K562 (cell line): ENCODE data around the gene WRAP53. TPM values are rescaled to one million over a fixed set of nuclear protein-coding genes. Genes with fewer than 3 reads are reported as not detected.

Source experiments
- ATAC-seq: fragments of 200-7000 bp; cut with Tn5 transposase; 3 replicates; pipeline ENCODE4 v1.9.1; 2020; ENCODE audit warnings: moderate library complexity
- BruUV-seq: library from RNA; stranded (reverse); fragments of 400-500 nt; replicated peaks from 2 replicates; lab custom pipeline; 2021; lab: Mats Ljungman, UMichigan
- CTCF ChIA-PET: fragments of 300-600 bp; formaldehyde crosslinking; extraction: SDS; loops from one replicate; lab custom pipeline; 2021; ENCODE audit warnings: low intra/inter-chr PET ratio; lab: Yijun Ruan, JAX
- POLR2A ChIA-PET: fragments of 300-600, 350-650 bp; sonication (Branson Sonifier 250); formaldehyde crosslinking; extraction: SDS; loops from one replicate; lab custom pipeline; 2021; ENCODE audit warnings: antibody characterized with exemption, inconsistent platforms; lab: Yijun Ruan, JAX
- DNase-seq, 4 experiments: peaks; one replicate each; pipeline versions ENCODE4 v3.0.0 to v3.0.0-alpha.2; 2011 to 2018; ENCODE audit warnings: low spot score in 3 of 4, mixed read lengths in 3 of 4; ENCODE audit errors: extremely low read depth in 1 of 4
- FAIRE-seq: peaks from 2 replicates; lab custom pipeline; 2011; peaks lifted over from hg19 to GRCh38; lab: Jason Lieb, UNC
- H2AFZ ChIP-seq: 2 replicates; pipeline ENCODE4 v1.6.0; 2011; ENCODE audit warnings: low read depth, low read length, control low read depth, inconsistent platforms
- H3K27ac ChIP-seq: fragments of 200-600 bp; 3 replicates; pipeline ENCODE4 v1.8.0; 2011; ENCODE audit warnings: low read depth, mild to moderate bottlenecking, control low read depth, inconsistent platforms, low read length, moderate library complexity, mixed read lengths; ENCODE audit errors: extremely low read depth
- H3K27me3 ChIP-seq, 2 experiments: fragments of 300-600 bp in 1 of 2; 2 replicates in 1 of 2; 3 replicates in 1 of 2; pipeline versions ENCODE4 v1.6.0 to v1.8.0; 2011; ENCODE audit warnings: inconsistent platforms in 2 of 2, low read length in 2 of 2, mild to moderate bottlenecking in 1 of 2, mixed read lengths in 1 of 2, moderate library complexity in 1 of 2; ENCODE audit not compliant: control insufficient read depth in 2 of 2, insufficient read depth in 2 of 2
- H3K36me3 ChIP-seq: fragments of 300-600 bp; 3 replicates; pipeline ENCODE4 v1.8.0; 2011; ENCODE audit warnings: mild to moderate bottlenecking, low read length, inconsistent platforms; ENCODE audit not compliant: control insufficient read depth, insufficient read depth
- H3K4me1 ChIP-seq, 2 experiments: fragments of 200-600 bp in 1 of 2; replicated peaks in 1 of 2; 2 replicates in 1 of 2; 3 replicates in 1 of 2; pipeline versions ENCODE4 v1.5.1 to v1.8.0; 2011; ENCODE audit warnings: inconsistent platforms in 2 of 2, low read length in 2 of 2, mild to moderate bottlenecking in 1 of 2, mixed read lengths in 1 of 2, moderate library complexity in 1 of 2; ENCODE audit not compliant: control insufficient read depth in 2 of 2, insufficient read depth in 2 of 2
- H3K4me2 ChIP-seq: 2 replicates; pipeline ENCODE4 v1.6.1; 2011; ENCODE audit warnings: low read length, control low read depth, inconsistent platforms, mixed read lengths; ENCODE audit not compliant: insufficient read depth
- H3K4me3 ChIP-seq: fragments of 200-600 bp; sonication (generic), shearing (Covaris generic); 2 replicates; pipeline ENCODE4 v1.5.1; 2016; ENCODE audit warnings: control low read depth, inconsistent platforms
- H3K79me2 ChIP-seq: fragments of 200-600 bp; 3 replicates; pipeline ENCODE4 v1.8.0; 2011; ENCODE audit warnings: low read length, inconsistent platforms; ENCODE audit not compliant: control insufficient read depth, insufficient read depth
- H3K9ac ChIP-seq, 2 experiments: 2 replicates each; pipeline versions ENCODE4 v1.6.0 to v1.6.1; 2011; ENCODE audit warnings: low read depth in 2 of 2, low read length in 2 of 2, control low read depth in 1 of 2, inconsistent platforms in 1 of 2, mild to moderate bottlenecking in 1 of 2, mixed read lengths in 1 of 2; ENCODE audit not compliant: insufficient read depth in 1 of 2
- H3K9me1 ChIP-seq: one replicate; pipeline ENCODE4 v1.6.0; 2011; ENCODE audit warnings: inconsistent platforms, mild to moderate bottlenecking, low read length, moderate library complexity; ENCODE audit not compliant: control insufficient read depth, insufficient read depth
- H3K9me3 ChIP-seq: replicated peaks from 2 replicates; pipeline ENCODE4 v1.5.1; 2011; ENCODE audit warnings: low read depth, low read length, inconsistent platforms; ENCODE audit not compliant: control insufficient read depth, insufficient read depth
- H4K20me1 ChIP-seq: replicated peaks from 2 replicates; pipeline ENCODE4 v1.6.1; 2011; ENCODE audit warnings: low read length, inconsistent platforms, mixed read lengths; ENCODE audit not compliant: control insufficient read depth, insufficient read depth
- ATF6 ChIP-seq: sonication (generic); formaldehyde crosslinking; IDR thresholded peaks from 2 replicates; pipeline ENCODE4 v1.4.0; 2020; ENCODE audit warnings: mild to moderate bottlenecking, missing genetic modification reagents
- CEBPZ ChIP-seq: fragments of 150-350 bp; IDR thresholded peaks from 2 replicates; pipeline ENCODE4 v1.6.1; 2014; ENCODE audit warnings: low read depth, mild to moderate bottlenecking, low read length, borderline replicate concordance
- HDAC2 ChIP-seq: fragments of 450-650 bp; IDR thresholded peaks from 2 replicates; pipeline ENCODE4 v1.6.1; 2016; ENCODE audit warnings: mild to moderate bottlenecking
- MAFK ChIP-seq: IDR thresholded peaks from 2 replicates; pipeline ENCODE4 v1.6.1; 2011; ENCODE audit warnings: low read length, improper control_type of control experiment
- NR2C1 ChIP-seq, 2 experiments: fragments of 450-650 bp; IDR thresholded peaks; 2 replicates each; pipeline ENCODE4 v1.6.1; 2017; ENCODE audit warnings: mild to moderate bottlenecking in 2 of 2, antibody characterized with exemption in 1 of 2, inconsistent platforms in 1 of 2, missing compliant biosample characterization in 1 of 2, missing genetic modification characterization in 1 of 2
- NRF1 ChIP-seq, 2 experiments: fragments of 450-650 bp; IDR thresholded peaks in 1 of 2; conservative IDR thresholded peaks in 1 of 2; 2 replicates each; pipeline ENCODE4 v1.6.1; 2014; ENCODE audit warnings: mild to moderate bottlenecking in 2 of 2
- PHF8 ChIP-seq: fragments of 200-600 bp; sonication (generic); IDR thresholded peaks from 2 replicates; pipeline ENCODE4 v1.6.1; 2012; ENCODE audit warnings: mixed run types, mild to moderate bottlenecking, inconsistent platforms, low read length, moderate library complexity, borderline replicate concordance
- POLR2B ChIP-seq: fragments of 450-650 bp; IDR thresholded peaks from 2 replicates; pipeline ENCODE4 v1.6.1; 2018; ENCODE audit warnings: low read depth; ENCODE audit not compliant: partially characterized antibody
- WGBS: fragments of 100-300 bp; shearing (Covaris generic); methylation state at CpG from one replicate; pipeline ENCODE4 v1.1.6; 2016; ENCODE audit warnings: low coverage, mixed read lengths; ENCODE audit not compliant: insufficient coverage; ENCODE audit errors: missing lambda C conversion rate; 5-methylcytosine and 5-hydroxymethylcytosine counted together
- in situ Hi-C: fragments of 300-500 bp; cut with MboI; formaldehyde crosslinking; loops from 4 replicates; pipeline ENCODE4 v1.15.0; 2018; ENCODE audit warnings: inconsistent platforms, mixed read lengths
- intact Hi-C: fragments of 100-400 bp; cut with micrococcal nuclease; formaldehyde crosslinking; loops from 2 replicates; pipeline ENCODE4 v1.14.2; 2022
- polyA plus RNA-seq, 8 experiments: library from polyadenylated mRNA; depleted of rRNA in 4 of 8; stranded (reverse) in 5 of 8; unstranded in 3 of 8; fragments of >200 nt; fragmentation: Nextera tagmentation in 2 of 8; fragmentation: Illumina TruSeq in 1 of 8; extraction: Ambion mirVana in 2 of 8; extraction: Trizol in 1 of 8; gene quantifications; 2 replicates each; pipeline versions ENCODE4 v1.2.1 to v1.2.3, GENCODE V29; 2011 to 2014; ENCODE audit warnings: inconsistent platforms in 1 of 8, missing spikeins in 1 of 8
- total RNA-seq, 7 experiments: library from RNA; depleted of rRNA in 6 of 7; stranded (reverse); fragments of >200 nt in 6 of 7; fragmentation: Illumina TruSeq in 2 of 7; extraction: Trizol in 2 of 7; gene quantifications; 2 replicates each; pipeline versions ENCODE4 v1.2.1 to v1.2.3, GENCODE V29; 2011 to 2021; ENCODE audit warnings: low replicate concordance in 1 of 7
- TF ChIP-seq, protein P1 (sequence below): fragments of 450-650 bp; IDR thresholded peaks from 2 replicates; pipeline ENCODE4 v1.6.1; 2016; ENCODE audit warnings: low read depth

Gene WRAP53
- total and polyA plus RNA-seq, 9 of the 15 experiments (the other 6 are each of a cell fraction or from before 2014, with no cell fraction given): 0.72 to 18.2 (median 13.4) TPM

DNA sequence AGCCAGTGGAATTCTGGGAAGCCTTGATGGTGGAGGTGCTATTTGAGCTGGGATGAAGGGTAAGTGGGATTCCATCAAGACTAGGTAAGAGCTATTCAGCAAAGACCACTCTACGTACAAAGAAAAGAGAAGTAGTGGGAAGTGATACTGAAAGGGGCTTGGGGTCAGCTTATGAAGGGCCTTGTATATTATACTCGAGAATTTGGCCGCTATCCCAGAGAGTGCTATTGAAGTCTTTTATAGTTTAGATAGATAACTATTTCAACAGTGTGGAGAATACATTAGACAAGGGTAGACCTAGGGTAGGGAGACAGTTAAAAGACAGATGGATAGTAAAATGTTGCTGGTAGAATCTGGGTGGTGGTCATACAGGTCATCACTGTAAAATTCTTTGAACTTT lies 39.6 kb downstream of the WRAP53 start:
- no peaks in the 10 kb centered on the region for H3K36me3 ChIP-seq
- no peak overlapping the region for H3K4me3 ChIP-seq
- no TSS peak for BruUV-seq
- H3K79me2 ChIP-seq: no peaks in the 10 kb centered on the region
- intact Hi-C loops: no loop called here
- no peaks in the 10 kb centered on the region for H3K9me3 ChIP-seq
- no peaks in the 10 kb centered on the region for H3K9me1 ChIP-seq
- no peaks in the 10 kb centered on the region for H3K4me1 ChIP-seq
- ATAC-seq (no peak), FAIRE-seq (no peak), DNase-seq (no peak)
- CTCF ChIA-PET: no interaction called here
- no peak overlapping the region for H3K4me2 ChIP-seq
- WGBS: 10% methylated on average over 3 of the region's 3 CpGs
- no peaks in the 10 kb centered on the region for H4K20me1 ChIP-seq
- no peak overlapping the region for H3K27ac ChIP-seq
- POLR2A ChIA-PET: no interaction called here
- in situ Hi-C loops: no loop called here
- H3K9ac ChIP-seq: no peak overlapping the region
- peaks cover 21% of the 10 kb centered on the region in 2 experiments for H3K27me3 ChIP-seq
- H2AFZ ChIP-seq: no peak overlapping the region
- TF ChIP-seq CEBPZ (no peak), NR2C1 (IDR thresholded peaks at IDR 0.05) (no peak), NR2C1 (tag; IDR thresholded peaks at IDR 0.05) (no peak), MAFK (no peak), POLR2B (no peak), NRF1 (conservative IDR thresholded peaks at IDR 0.05 in 1 of 2, IDR thresholded peaks at IDR 0.05 in 1 of 2) (no peak), HDAC2 (no peak), PHF8 (no peak), ATF6 (CRISPR knock-in tag) (no peak)
- TF ChIP-seq, protein P1, sequence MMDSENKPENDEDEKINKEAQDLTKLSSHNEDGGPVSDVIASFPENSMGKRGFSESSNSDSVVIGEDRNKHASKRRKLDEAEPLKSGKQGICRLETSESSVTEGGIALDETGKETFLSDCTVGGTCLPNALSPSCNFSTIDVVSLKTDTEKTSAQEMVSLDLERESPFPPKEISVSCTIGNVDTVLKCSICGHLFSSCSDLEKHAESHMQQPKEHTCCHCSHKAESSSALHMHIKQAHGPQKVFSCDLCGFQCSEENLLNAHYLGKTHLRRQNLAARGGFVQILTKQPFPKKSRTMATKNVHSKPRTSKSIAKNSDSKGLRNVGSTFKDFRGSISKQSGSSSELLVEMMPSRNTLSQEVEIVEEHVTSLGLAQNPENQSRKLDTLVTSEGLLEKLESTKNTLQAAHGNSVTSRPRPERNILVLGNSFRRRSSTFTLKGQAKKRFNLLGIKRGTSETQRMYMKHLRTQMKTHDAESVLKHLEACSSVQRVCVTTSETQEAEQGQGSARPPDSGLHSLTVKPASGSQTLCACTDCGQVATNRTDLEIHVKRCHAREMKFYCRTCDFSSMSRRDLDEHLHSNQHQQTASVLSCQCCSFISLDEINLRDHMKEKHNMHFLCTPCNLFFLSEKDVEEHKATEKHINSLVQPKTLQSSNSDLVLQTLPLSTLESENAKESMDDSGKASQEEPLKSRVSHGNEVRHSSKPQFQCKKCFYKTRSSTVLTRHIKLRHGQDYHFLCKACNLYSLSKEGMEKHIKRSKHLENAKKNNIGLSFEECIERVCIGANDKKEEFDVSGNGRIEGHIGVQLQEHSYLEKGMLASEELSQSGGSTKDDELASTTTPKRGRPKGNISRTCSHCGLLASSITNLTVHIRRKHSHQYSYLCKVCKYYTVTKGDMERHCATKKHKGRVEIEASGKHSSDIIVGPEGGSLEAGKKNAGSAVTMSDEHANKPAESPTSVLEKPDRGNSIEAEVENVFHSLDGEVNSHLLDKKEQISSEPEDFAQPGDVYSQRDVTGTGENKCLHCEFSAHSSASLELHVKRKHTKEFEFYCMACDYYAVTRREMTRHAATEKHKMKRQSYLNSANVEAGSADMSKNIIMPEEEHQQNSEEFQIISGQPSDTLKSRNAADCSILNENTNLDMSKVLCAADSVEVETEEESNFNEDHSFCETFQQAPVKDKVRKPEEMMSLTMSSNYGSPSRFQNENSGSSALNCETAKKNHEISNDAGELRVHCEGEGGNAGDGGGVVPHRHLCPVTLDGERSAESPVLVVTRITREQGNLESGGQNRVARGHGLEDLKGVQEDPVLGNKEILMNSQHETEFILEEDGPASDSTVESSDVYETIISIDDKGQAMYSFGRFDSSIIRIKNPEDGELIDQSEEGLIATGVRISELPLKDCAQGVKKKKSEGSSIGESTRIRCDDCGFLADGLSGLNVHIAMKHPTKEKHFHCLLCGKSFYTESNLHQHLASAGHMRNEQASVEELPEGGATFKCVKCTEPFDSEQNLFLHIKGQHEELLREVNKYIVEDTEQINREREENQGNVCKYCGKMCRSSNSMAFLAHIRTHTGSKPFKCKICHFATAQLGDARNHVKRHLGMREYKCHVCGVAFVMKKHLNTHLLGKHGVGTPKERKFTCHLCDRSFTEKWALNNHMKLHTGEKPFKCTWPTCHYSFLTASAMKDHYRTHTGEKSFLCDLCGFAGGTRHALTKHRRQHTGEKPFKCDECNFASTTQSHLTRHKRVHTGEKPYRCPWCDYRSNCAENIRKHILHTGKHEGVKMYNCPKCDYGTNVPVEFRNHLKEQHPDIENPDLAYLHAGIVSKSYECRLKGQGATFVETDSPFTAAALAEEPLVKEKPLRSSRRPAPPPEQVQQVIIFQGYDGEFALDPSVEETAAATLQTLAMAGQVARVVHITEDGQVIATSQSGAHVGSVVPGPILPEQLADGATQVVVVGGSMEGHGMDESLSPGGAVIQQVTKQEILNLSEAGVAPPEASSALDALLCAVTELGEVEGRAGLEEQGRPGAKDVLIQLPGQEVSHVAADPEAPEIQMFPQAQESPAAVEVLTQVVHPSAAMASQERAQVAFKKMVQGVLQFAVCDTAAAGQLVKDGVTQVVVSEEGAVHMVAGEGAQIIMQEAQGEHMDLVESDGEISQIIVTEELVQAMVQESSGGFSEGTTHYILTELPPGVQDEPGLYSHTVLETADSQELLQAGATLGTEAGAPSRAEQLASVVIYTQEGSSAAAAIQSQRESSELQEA: no peak
